IPS-11a (cell line): ENCODE measurements around the gene ISG15.

Source experiments
- H3K4me3 ChIP-seq: one replicate; pipeline ENCODE4 v1.5.1; 2013; ENCODE audit warnings: low read depth, low read length, control low read depth

Gene ISG15

DNA sequence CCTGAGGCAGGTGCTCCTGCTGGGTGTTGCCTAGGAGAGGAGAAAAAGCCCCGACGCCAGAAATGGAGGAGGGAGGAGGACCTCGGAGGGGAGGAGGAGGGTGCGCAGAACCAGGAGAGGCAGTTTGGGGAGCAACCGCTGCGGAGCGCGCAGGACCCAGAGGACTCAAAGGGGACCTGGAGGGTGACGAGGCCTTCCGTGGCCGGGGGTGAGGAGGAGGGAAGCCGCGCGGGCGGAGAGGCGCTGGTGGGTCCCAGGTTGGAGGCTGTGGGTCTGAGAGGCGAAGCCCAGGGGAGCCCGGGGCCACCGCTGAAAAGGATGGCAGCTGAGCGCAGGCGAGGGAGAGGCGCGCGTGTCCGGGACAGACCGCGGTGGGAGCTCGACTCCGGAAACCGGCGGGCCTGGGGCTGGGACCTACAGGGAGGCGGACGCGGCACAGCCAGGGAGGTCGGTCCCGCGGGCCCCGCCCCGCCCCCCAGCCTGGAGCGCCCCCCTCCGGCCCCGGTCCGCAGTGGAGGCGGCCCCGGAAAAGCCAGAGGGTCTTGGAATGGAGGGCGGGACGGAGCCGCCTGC lies 45.7 kb downstream of the ISG15 start:
- H3K4me3 ChIP-seq: peak overlapping the region; percentile 27

DNA sequence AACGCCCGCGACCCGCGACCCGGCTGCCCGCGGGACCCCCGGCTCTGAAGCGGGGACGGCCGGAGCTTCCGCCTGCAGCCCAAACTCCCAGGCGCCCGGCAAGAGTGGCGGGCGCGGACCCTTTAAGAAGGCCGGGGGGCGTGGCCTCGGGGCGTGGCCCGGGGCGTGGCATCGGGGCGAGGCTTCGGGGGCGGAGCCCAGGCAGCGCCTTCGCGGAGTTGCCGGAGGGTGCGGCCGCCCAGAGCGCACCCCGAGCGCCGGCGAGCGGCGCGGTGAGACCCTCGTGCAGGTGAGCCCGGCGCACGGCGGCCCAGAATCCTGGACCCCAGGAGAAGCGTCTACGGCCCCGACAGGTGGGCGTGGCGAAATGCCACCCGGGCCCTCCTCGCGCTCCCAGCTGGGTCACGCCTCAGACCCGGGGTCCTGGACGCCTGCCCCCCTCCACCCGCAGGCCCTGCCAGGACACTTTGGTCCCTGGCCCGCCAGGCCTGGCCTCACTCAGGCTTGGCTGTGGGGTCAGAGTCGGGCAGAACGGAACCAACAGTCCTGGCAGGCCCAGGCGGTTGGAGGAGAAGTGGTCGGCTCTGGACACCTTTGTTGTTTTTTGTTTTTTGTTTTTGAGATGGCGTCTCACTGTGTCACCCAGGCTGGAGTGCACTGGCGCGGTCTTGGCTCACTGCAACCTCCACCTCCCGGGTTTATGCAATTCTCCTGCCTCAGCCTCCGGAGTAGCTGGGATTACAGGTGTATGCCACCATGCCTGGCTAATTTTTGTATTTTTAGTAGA lies 46.4 kb downstream of the ISG15 start:
- peak overlapping the region; percentile 30 for H3K4me3 ChIP-seq

DNA sequence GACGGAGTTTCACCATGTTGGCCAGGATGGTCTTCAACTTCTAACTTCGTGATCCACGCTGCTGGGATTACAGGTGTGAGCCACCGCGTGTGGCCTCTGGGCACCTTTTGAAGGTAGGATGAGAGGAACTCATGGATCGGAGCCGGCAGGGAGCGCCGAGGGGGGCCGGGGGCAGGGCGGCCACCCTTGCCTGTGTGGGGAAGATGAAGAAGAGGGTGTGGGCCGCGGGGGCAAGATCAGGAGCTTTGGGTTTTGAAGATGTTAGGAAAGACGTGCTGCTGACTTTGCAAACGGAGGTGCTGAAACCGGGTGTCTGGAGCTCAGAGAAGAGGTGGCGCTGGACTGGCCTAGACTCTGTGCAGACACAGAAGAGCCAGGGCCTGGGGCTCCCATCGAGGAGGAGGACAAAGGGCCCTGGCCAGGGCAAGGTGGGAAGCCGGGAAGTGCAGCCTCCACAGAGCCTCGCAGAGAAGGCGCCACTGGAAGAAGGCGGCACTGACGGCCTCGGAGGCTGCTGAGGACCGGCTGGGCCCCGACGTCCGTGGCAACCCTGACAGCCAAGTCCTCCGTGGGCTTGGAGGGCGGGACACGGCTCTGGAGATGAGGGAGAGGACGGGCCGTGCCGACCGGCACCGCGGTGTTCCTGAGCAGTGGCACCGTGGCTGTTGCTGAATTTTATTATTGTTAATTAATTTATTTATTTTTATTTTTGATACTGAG lies 47.1 kb downstream of the ISG15 start:
- H3K4me3 ChIP-seq: no peak overlapping the region

DNA sequence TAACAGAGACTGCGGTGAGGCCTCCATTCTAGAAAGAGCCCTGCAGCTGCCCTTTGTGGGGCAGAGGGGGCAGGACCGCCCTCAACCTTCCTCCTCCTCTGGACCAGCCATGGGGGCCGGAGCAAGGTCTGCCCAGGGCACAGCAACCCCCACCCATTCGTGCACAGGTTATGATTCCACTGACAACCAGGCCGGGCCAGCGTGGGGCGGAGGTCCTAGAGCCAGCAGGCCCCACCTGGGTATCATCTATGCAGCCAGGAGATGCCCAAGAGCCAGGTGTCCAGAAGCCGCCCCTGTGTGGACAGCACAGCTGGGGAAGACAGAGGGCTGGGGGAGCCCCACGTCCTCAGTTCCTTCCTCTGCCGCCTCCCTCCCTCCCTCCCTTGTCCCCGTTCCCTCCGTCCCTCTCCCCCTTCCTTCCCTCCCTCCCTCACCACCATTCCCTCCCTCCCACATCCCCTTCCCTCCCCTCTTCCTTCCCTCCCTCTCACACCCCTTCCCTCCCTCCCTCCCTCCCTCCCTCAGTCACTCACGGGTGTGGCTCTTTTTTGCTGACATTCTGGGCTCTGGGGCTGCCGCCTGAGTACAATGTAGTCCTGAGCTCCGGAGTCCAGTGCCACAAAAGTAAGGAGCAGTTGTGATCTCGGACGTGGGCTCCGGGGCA lies 48.5 kb downstream of the ISG15 start:
- no peak overlapping the region for H3K4me3 ChIP-seq

DNA sequence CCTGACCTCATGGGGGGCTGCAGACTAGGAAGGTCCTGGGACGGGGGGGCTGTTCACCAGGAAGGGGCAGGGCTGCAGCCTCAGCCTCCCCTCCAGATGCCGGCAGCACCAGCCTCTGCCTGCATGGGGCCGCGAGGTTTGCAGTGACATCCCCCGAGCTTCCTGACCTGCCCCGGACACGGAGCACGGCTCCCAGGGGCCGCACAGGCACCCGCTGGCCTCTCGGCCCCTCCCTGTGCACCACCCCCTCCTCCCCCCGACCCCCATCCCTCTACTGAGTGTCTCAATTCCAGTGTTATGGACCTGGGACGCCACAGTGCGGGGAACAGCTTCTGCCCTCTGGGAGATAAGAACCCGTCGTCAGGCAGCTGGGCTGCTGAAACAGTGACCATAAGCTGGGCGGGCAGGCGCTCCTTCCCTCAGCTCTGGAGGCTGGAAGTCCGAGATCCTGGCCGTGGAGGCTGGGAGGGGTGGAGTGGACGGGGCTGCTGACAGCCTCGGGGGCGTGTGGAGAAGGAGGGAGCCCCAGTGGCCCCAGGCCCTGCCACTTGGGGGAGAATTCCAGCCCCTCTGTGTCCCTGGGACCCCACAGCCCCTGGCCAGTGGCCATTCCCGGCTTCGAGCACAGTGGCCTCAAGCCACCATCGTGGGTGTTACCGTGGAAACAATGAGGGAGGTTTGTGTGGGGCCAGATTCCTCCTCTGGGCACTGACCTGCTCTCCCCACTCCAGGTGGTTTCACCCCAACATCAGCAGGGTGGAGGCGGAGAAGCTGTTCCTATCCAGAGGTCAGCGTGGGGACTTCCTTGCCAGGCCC lies 49.3 kb downstream of the ISG15 start:
- no peak overlapping the region for H3K4me3 ChIP-seq

DNA sequence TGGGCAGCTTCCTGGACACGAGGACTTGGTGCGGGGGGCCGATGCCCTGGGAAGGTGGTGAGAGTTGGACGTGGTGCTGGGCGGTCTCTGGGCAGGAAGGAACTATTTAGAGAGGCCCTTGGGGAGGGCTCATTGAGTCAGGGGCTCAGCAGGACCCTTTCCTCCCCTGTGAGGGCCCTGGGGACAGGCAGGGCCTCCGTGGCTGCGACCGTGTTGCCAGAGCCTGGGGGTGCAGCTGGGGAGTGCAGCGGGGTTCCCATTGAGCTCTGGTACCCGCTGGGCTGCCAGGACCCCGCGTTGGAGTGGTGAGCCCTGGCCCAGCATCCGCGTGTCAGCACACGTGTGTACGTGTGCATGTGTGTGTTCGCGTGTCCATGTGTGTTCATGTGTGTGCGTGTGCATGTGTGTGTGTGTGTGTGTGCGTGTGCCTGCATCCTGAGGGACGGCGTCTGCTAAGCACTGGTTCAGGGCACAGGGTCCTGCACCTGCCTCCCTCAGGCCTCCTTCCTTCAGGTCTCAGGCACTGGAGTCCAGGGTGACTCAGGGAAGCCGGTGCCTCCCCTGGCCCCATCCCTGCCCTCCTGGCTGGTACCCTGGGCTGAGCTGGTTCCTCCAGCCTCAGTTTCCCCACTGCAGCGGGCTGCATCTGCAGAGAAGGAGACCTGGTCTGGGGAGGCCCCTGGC lies 50.1 kb downstream of the ISG15 start:
- no peak overlapping the region for H3K4me3 ChIP-seq
